H1 (cell line): ENCODE data around the gene MYBL2. TPM values are rescaled to one million over a fixed set of nuclear protein-coding genes. Genes with fewer than 3 reads are reported as not detected.

Experiments used
- EGR1 ChIP-seq: IDR thresholded peaks from 2 replicates; pipeline ENCODE4 v1.6.1; 2011; ENCODE audit warnings: low read depth, low read length, borderline replicate concordance
- JUND ChIP-seq: IDR thresholded peaks from 2 replicates; pipeline ENCODE4 v1.6.1; 2011; ENCODE audit warnings: mild to moderate bottlenecking, improper control_type of control experiment, low read length
- PHF8 ChIP-seq: fragments of 200-600 bp; sonication (generic); conservative IDR thresholded peaks from 2 replicates; pipeline ENCODE4 v1.7.1; 2012; ENCODE audit warnings: low read depth, mild to moderate bottlenecking, inconsistent platforms, low read length, moderate library complexity
- POLR2A ChIP-seq, 2 experiments: IDR thresholded peaks; 1 replicate in 1 of 2; 2 replicates in 1 of 2; pipeline ENCODE4 v1.6.1; 2011; ENCODE audit warnings: low read depth in 2 of 2, low read length in 2 of 2, mild to moderate bottlenecking in 2 of 2; ENCODE audit errors: control extremely low read depth in 1 of 2
- POU5F1 ChIP-seq: IDR thresholded peaks from 2 replicates; pipeline ENCODE4 v1.6.1; 2011; ENCODE audit warnings: low read depth, mild to moderate bottlenecking, low read length, moderate library complexity
- SAP30 ChIP-seq: fragments of 300-600 bp; sonication (generic); IDR thresholded peaks from 2 replicates; pipeline ENCODE4 v1.7.1; 2012; ENCODE audit warnings: low read length, moderate library complexity, mild to moderate bottlenecking, inconsistent platforms; ENCODE audit not compliant: insufficient read depth, insufficient replicate concordance
- TCF12 ChIP-seq: IDR thresholded peaks from 2 replicates; pipeline ENCODE4 v1.6.1; 2011; ENCODE audit warnings: low read depth, mild to moderate bottlenecking, low read length
- USF2 ChIP-seq: IDR thresholded peaks from 2 replicates; pipeline ENCODE4 v1.6.1; 2011; ENCODE audit warnings: low read length, improper control_type of control experiment
- polyA plus RNA-seq, 7 experiments: library from polyadenylated mRNA; depleted of rRNA in 3 of 7; stranded (reverse) in 5 of 7; unstranded in 2 of 7; fragments of >200 nt in 5 of 7; fragments of 200-250 nt in 2 of 7; gene quantifications; 1 replicate in 5 of 7; 2 replicates in 1 of 7; 4 replicates in 1 of 7; pipeline versions ENCODE4 v1.2.1 to v1.2.3, GENCODE V29; 2011 to 2013; ENCODE audit warnings: missing spikeins in 2 of 7, mixed read lengths in 2 of 7
- total RNA-seq: library from RNA; stranded (reverse); fragmentation: NEBNext Ultra II Directional; extraction: Animal tissue kit (Norgen Biotek cat#: 25700); gene quantifications from 2 replicates; pipeline ENCODE4 v1.2.1, GENCODE V29; 2021

Gene MYBL2
- total and polyA plus RNA-seq, 2 of the 8 experiments (the other 6 are each of a cell fraction or from before 2014, with no cell fraction given) = 75.3 to 207 TPM

- TF ChIP-seq USF2 (no peak), EGR1 (no peak), SAP30 (no peak), JUND (no peak), POU5F1 (no peak), TCF12 (no peak), PHF8 (no peak), POLR2A (IDR thresholded peaks at IDR 0.05; ENCODE audit: control extremely low read depth in 1 of 2, low read depth in 2 of 2, low read length in 2 of 2) (no peak)
Observed at GRCh38 chr20:43710370-43711044, 43.6 kb downstream of the MYBL2 start (continued).
